Heart right ventricle (tissue), 16 donors: Measurements from ENCODE around the gene TTC7B. TPM values are rescaled to one million over a fixed set of nuclear protein-coding genes. Genes with fewer than 3 reads are reported as not detected.
A peak's percentile ranks its signal among the peaks of the same experiment; 100 is the strongest.

ENCODE experiments used
- ATAC-seq, 8 donors: fragments of 200-7000 bp; cut with Tn5 transposase; one replicate each; pipeline ENCODE4 v1.9.1; 2020; ENCODE audit warnings: mild to moderate bottlenecking in 8 of 8, moderate library complexity in 8 of 8, moderate number of reproducible peaks in 1 of 8
- DNase-seq, 2 donors: peaks; one replicate each; pipeline ENCODE4 v3.0.0-alpha.2; 2020
- H3K27ac ChIP-seq, 10 donors: fragments of 200-600 bp; sonication (generic) in 2 of 10; one replicate each; pipeline versions ENCODE4 v1.5.0 to v1.8.0; 2020 to 2022; ENCODE audit warnings: mild to moderate bottlenecking in 3 of 10
- H3K27me3 ChIP-seq, 7 donors: fragments of 200-600 bp; one replicate each; pipeline ENCODE4 v1.8.0; 2021 to 2022; ENCODE audit warnings: mild to moderate bottlenecking in 2 of 7
- H3K36me3 ChIP-seq, 9 donors: fragments of 200-600 bp; sonication (generic) in 1 of 9; one replicate each; pipeline versions ENCODE4 v1.5.0 to v1.8.0; 2020 to 2022; ENCODE audit warnings: mild to moderate bottlenecking in 2 of 9
- H3K4me1 ChIP-seq, 9 donors: fragments of 200-600 bp; sonication (generic) in 1 of 9; one replicate each; pipeline versions ENCODE4 v1.5.0 to v1.8.0; 2020 to 2022; ENCODE audit warnings: mild to moderate bottlenecking in 4 of 9
- H3K4me3 ChIP-seq, 10 donors: fragments of 200-600 bp; sonication (generic) in 2 of 10; one replicate each; pipeline versions ENCODE4 v1.5.0 to v1.8.0; 2020 to 2022; ENCODE audit warnings: mild to moderate bottlenecking in 7 of 10, moderate library complexity in 2 of 10
- H3K9me3 ChIP-seq, 11 donors: fragments of 200-600 bp in 10 of 11; sonication (generic) in 2 of 11; one replicate each; pipeline versions ENCODE4 v1.5.0 to v1.8.0; 2013 to 2022; ENCODE audit warnings: mild to moderate bottlenecking in 2 of 11, control low read depth in 1 of 11, moderate library complexity in 1 of 11
- CTCF ChIP-seq, 9 donors: fragments of 200-600 bp; sonication (generic) in 2 of 9; IDR thresholded peaks; one replicate each; pipeline versions ENCODE4 v1.5.0 to v1.8.0; 2021 to 2022; ENCODE audit warnings: antibody characterized with exemption in 9 of 9, mild to moderate bottlenecking in 5 of 9, moderate library complexity in 1 of 9
- WGBS, 2 donors: extraction: QIAGEN DNeasy Blood & Tissue Kit; methylation state at CpG; one replicate each; pipeline ENCODE4 v1.1.7; 2013; ENCODE audit warnings: inconsistent platforms in 1 of 2; 5-methylcytosine and 5-hydroxymethylcytosine counted together
- intact Hi-C, 10 donors: fragments of 100-400 bp; cut with DNase I; formaldehyde crosslinking; loops; one replicate each; pipeline versions ENCODE4 v1.11.1 to v1.14.2; 2022
- polyA plus RNA-seq, 2 donors: library from polyadenylated mRNA; stranded (reverse); fragments of 200-250 nt; gene quantifications; one replicate each; pipeline ENCODE4 v1.2.3, GENCODE V29; 2013
- total RNA-seq, 10 donors: library from RNA; stranded (reverse); fragmentation: NEBNext Ultra II Directional in 3 of 10; extraction: Animal tissue kit (Norgen Biotek cat#: 25700) in 3 of 10; gene quantifications; one replicate each; pipeline versions ENCODE4 v1.2.1 to v1.2.4, GENCODE V29; 2021 to 2023
- donor health status: Arrhythmogenic right ventricular cardiomyopathy.
- donor health status: ischemic (EF 13 %, LVEDD 7.1; RV severe dilation, severe dysfunction).
- donor health status: healthy with polysubstance abuse.
- donor health status: DM: no; HTN: yes; CAD: no.
- donor health status: DM: no; HTN: no; CAD: no.
- donor health status: ischemic (EF 25% LVEDD 6.9; RV normal size, moderate dysfunction).
- donor health status: ischemic (EF 25% LVEDD 5.7; RV mildly dilated, moderate dysfunction).
- donor health status: healthy.
- donor health status: DM: yes; HTN: yes; CAD: no.
- donor health status: Ischemic cardiomyopathy.
- donor health status: ischemic (EF 35%, LVEDD 5.7; RV mildly dilated, moderate dysfunction).
- donor health status: nonischemic (EF 11% LVEDD 7.7; RV severe dilation, severe dysfunction).
- donor health status: DM: yes; HTN: yes; CAD: no.
- donor health status: PGD.
- donor health status: ischemic (EF 29% LVEDD 5.4; RV normal size, mild dysfunction).
- donor health status: nonischemic (EF 23%, LVEDD 6.1; RV moderate dilation, normal function).

Gene TTC7B
- total and polyA plus RNA-seq, 12 donors, result 23.0 to 79.4 (median 65.5) TPM

GRCh38 chr14:90506748-90507147, 309.5 kb downstream of the TTC7B start:
- no peak for TF ChIP-seq CTCF (IDR thresholded peaks at IDR 0.05)
- WGBS, 2 donors, result 93 to 95% methylated on average over 6 of the region's 6 CpGs
- DNase-seq, result no peak
- no peak for ATAC-seq
- intact Hi-C loops, result loop anchor here in 1 of 10 donors (10.0 kb wide), 1 partner anchor 102 kb away; no protein-coding TSS in a partner anchor
- Histone ChIP-seq H3K27me3 (no peaks in the 10 kb centered on the region), H3K4me1 (peaks cover 0 to 11% (median 0%) of the 10 kb centered on the region in 9 donors), H3K4me3 (no peak overlapping the region), H3K9me3 (peaks cover 0 to 5% (median 0%) of the 10 kb centered on the region in 11 donors), H3K27ac (no peak overlapping the region), H3K36me3 (no peaks in the 10 kb centered on the region)

- WGBS, 2 donors, result 89 to 92% methylated on average over 13 of the region's 13 CpGs
- peaks cover 0 to 18% (median 7%) of the 10 kb centered on the region in 9 donors for H3K4me1 ChIP-seq
- no peaks in the 10 kb centered on the region for H3K27me3 ChIP-seq
- no peak overlapping the region for H3K4me3 ChIP-seq
- no peaks in the 10 kb centered on the region for H3K36me3 ChIP-seq
- no peak for DNase-seq
- H3K9me3 ChIP-seq, result peaks cover 0 to 5% (median 0%) of the 10 kb centered on the region in 11 donors
- H3K27ac ChIP-seq, result no peak overlapping the region
- intact Hi-C loops, result loop anchor here in 1 of 10 donors (10.0 kb wide), 1 partner anchor 101 kb away; no protein-coding TSS in a partner anchor
- no peak for TF ChIP-seq CTCF (IDR thresholded peaks at IDR 0.05)
- ATAC-seq, result no peak
Observed at GRCh38 chr14:90505531-90505930, 310.7 kb downstream of the TTC7B start.

- H3K36me3 ChIP-seq, result no peaks in the 10 kb centered on the region
- H3K4me3 ChIP-seq, result no peak overlapping the region
- H3K4me1 ChIP-seq, result peaks cover 0 to 20% (median 3%) of the 10 kb centered on the region in 9 donors
- ATAC-seq (no peak), DNase-seq (no peak)
- intact Hi-C loops, result loop anchor here in 1 of 10 donors (10.0 kb wide), 1 partner anchor 100 kb away; no protein-coding TSS in a partner anchor
- no peak overlapping the region for H3K27ac ChIP-seq
- H3K27me3 ChIP-seq, result no peaks in the 10 kb centered on the region
- peaks cover 0 to 5% (median 0%) of the 10 kb centered on the region in 11 donors for H3K9me3 ChIP-seq
- 94 to 95% methylated on average over 8 of the region's 8 CpGs for WGBS, 2 donors
- TF ChIP-seq CTCF (IDR thresholded peaks at IDR 0.05), result no peak
Observed at GRCh38 chr14:90504643-90505042, 311.6 kb downstream of the TTC7B start.

- no peak for TF ChIP-seq CTCF (IDR thresholded peaks at IDR 0.05)
- H3K4me3 ChIP-seq, result no peak overlapping the region
- H3K27ac ChIP-seq, result no peak overlapping the region
- H3K9me3 ChIP-seq, result peaks cover 0 to 5% (median 0%) of the 10 kb centered on the region in 11 donors
- ATAC-seq, result peak in 6 of 8 donors; percentile 36 to 57 (median 48)
- intact Hi-C loops, result loop anchor here in 1 of 10 donors (10.0 kb wide), 1 partner anchor 99 kb away; no protein-coding TSS in a partner anchor
- no peak for DNase-seq
- H3K4me1 ChIP-seq, result peaks cover 0 to 19% (median 3%) of the 10 kb centered on the region in 9 donors
- no peaks in the 10 kb centered on the region for H3K27me3 ChIP-seq
- WGBS, 2 donors, result 55 to 56% methylated on average over 5 of the region's 5 CpGs
- H3K36me3 ChIP-seq, result no peaks in the 10 kb centered on the region
Observed at GRCh38 chr14:90503582-90503981, 312.6 kb downstream of the TTC7B start.
